Endothelial cell of umbilical vein (primary cell): ENCODE results near the gene ANKFN1. TPM values are rescaled to one million over a fixed set of nuclear protein-coding genes. Genes with fewer than 3 reads are reported as not detected.

ENCODE experiments used
- BruUV-seq: library from RNA; stranded (reverse); fragments of 400-500 nt; replicated peaks from 2 replicates; lab custom pipeline; 2021; lab: Mats Ljungman, UMichigan
- CTCF ChIA-PET: fragments of 300-600, 350-600 bp; sonication (Branson Sonifier 250); formaldehyde crosslinking; loops from one replicate; lab custom pipeline; 2021; ENCODE audit warnings: antibody characterized with exemption, inconsistent platforms; lab: Charles Lee
- POLR2A ChIA-PET: fragments of 300-600, 350-600 bp; sonication (Branson Sonifier 250); formaldehyde crosslinking; loops from one replicate; lab custom pipeline; 2021; ENCODE audit warnings: antibody characterized with exemption, inconsistent platforms; lab: Charles Lee
- DNase-seq: peaks from one replicate; pipeline ENCODE4 v3.0.0-alpha.2; 2011; ENCODE audit warnings: low read depth, low spot score
- FAIRE-seq: peaks from 2 replicates; lab custom pipeline; 2011; peaks lifted over from hg19 to GRCh38; lab: Jason Lieb, UNC
- H2AFZ ChIP-seq: 2 replicates; pipeline ENCODE4 v1.6.0; 2012; ENCODE audit warnings: low read depth, low read length, control low read depth, inconsistent platforms
- H3K27ac ChIP-seq: 2 replicates; pipeline ENCODE4 v1.5.1; 2011; ENCODE audit warnings: low read depth, mild to moderate bottlenecking, control low read depth, low read length, moderate library complexity; ENCODE audit not compliant: insufficient read depth
- H3K27me3 ChIP-seq, 2 experiments: 2 replicates each; pipeline versions ENCODE4 v1.6.0 to v1.6.1; 2011; ENCODE audit warnings: low read length in 2 of 2, mixed read lengths in 1 of 2; ENCODE audit not compliant: control insufficient read depth in 2 of 2, insufficient read depth in 2 of 2
- H3K36me3 ChIP-seq, 2 experiments: 2 replicates in 1 of 2; 3 replicates in 1 of 2; pipeline ENCODE4 v1.5.1; 2011; ENCODE audit warnings: low read length in 2 of 2, mild to moderate bottlenecking in 1 of 2, moderate library complexity in 1 of 2; ENCODE audit not compliant: control insufficient read depth in 2 of 2, insufficient read depth in 2 of 2; ENCODE audit errors: extremely low read depth in 1 of 2
- H3K4me1 ChIP-seq: 3 replicates; pipeline ENCODE4 v1.5.1; 2011; ENCODE audit warnings: mild to moderate bottlenecking, low read length; ENCODE audit not compliant: control insufficient read depth, insufficient read depth; ENCODE audit errors: extremely low read depth
- H3K4me2 ChIP-seq: 2 replicates; pipeline ENCODE4 v1.6.1; 2011; ENCODE audit warnings: low read length, control low read depth, mixed read lengths; ENCODE audit not compliant: insufficient read depth
- H3K4me3 ChIP-seq, 3 experiments: fragments of 200-600 bp in 1 of 3; sonication (generic), shearing (Covaris generic) in 1 of 3; replicated peaks in 1 of 3; 2 replicates each; pipeline ENCODE4 v1.5.1; 2011 to 2016; ENCODE audit warnings: control low read depth in 3 of 3, low read length in 3 of 3, mild to moderate bottlenecking in 2 of 3, inconsistent platforms in 1 of 3, low read depth in 1 of 3, moderate library complexity in 1 of 3; ENCODE audit not compliant: insufficient read depth in 1 of 3
- H3K79me2 ChIP-seq: 2 replicates; pipeline ENCODE4 v1.6.0; 2012; ENCODE audit warnings: low read length, inconsistent platforms; ENCODE audit not compliant: control insufficient read depth, insufficient read depth
- H3K9ac ChIP-seq: replicated peaks from 2 replicates; pipeline ENCODE3; 2011; ENCODE audit warnings: low read length, control low read depth; ENCODE audit not compliant: insufficient read depth; ENCODE audit errors: extremely low read depth
- H3K9me1 ChIP-seq: replicated peaks from 3 replicates; pipeline ENCODE4 v1.6.0; 2011; ENCODE audit warnings: mild to moderate bottlenecking, low read length; ENCODE audit not compliant: control insufficient read depth, insufficient read depth; ENCODE audit errors: extremely low read depth
- H3K9me3 ChIP-seq: replicated peaks from 2 replicates; pipeline ENCODE4 v1.5.1; 2012; ENCODE audit warnings: low read length, inconsistent platforms; ENCODE audit not compliant: control insufficient read depth, insufficient read depth
- H4K20me1 ChIP-seq: replicated peaks from 2 replicates; pipeline ENCODE3; 2011; ENCODE audit warnings: mild to moderate bottlenecking, low read length; ENCODE audit not compliant: control insufficient read depth, insufficient read depth; ENCODE audit errors: extremely low read depth
- EZH2 ChIP-seq: IDR thresholded peaks from 2 replicates; pipeline ENCODE4 v1.6.1; 2012; ENCODE audit warnings: borderline replicate concordance, low read depth, mild to moderate bottlenecking, moderate library complexity, low read length, inconsistent platforms; ENCODE audit not compliant: severe bottlenecking
- FOS ChIP-seq: IDR thresholded peaks from 2 replicates; pipeline ENCODE4 v1.6.1; 2011; ENCODE audit warnings: mild to moderate bottlenecking, low read length, moderate library complexity, borderline replicate concordance; ENCODE audit not compliant: insufficient read depth
- GATA2 ChIP-seq: IDR thresholded peaks from 2 replicates; pipeline ENCODE4 v1.7.0; 2011; ENCODE audit warnings: low read depth, mild to moderate bottlenecking, moderate library complexity, mixed read lengths, low read length; ENCODE audit not compliant: insufficient read length, insufficient read depth
- JUN ChIP-seq: IDR thresholded peaks from 2 replicates; pipeline ENCODE4 v1.6.1; 2011; ENCODE audit warnings: borderline replicate concordance, low read depth; ENCODE audit not compliant: insufficient read length, insufficient read depth
- MYC ChIP-seq: IDR thresholded peaks from one replicate; pipeline ENCODE4 v1.6.1; 2011; ENCODE audit warnings: mild to moderate bottlenecking, low read depth, low read length
- POLR2A ChIP-seq: IDR thresholded peaks from 2 replicates; pipeline ENCODE4 v1.6.1; 2012; ENCODE audit warnings: low read depth, mild to moderate bottlenecking, control low read depth, low read length
- POLR2AphosphoS5 ChIP-seq: IDR thresholded peaks from 2 replicates; pipeline ENCODE4 v1.6.1; 2012; ENCODE audit warnings: low read depth, mild to moderate bottlenecking, control low read depth, low read length, moderate library complexity; ENCODE audit not compliant: insufficient read depth
- dilution Hi-C: fragments of 300-500 bp; cut with MboI; formaldehyde crosslinking; loops from one replicate; pipeline ENCODE4 v1.15.0; 2019; ENCODE audit warnings: low sequenced_read_pairs; ENCODE audit not compliant: extremely low pct_ligation_motif_present
- intact Hi-C: fragments of 100-400 bp; cut with micrococcal nuclease; formaldehyde crosslinking; loops from one replicate; pipeline ENCODE4 v1.10.0; 2022
- polyA plus RNA-seq, 4 experiments: library from polyadenylated mRNA; depleted of rRNA in 3 of 4; stranded (reverse) in 3 of 4; unstranded in 1 of 4; fragments of >200 nt; gene quantifications; 2 replicates each; pipeline versions ENCODE4 v1.2.1 to v1.2.3, GENCODE V29; 2011 to 2012; ENCODE audit warnings: missing spikeins in 1 of 4
- total RNA-seq: library from RNA; stranded (reverse); gene quantifications from 2 replicates; pipeline ENCODE4 v1.2.3, GENCODE V29; 2021
- TF ChIP-seq, protein P1 (sequence below): IDR thresholded peaks from 2 replicates; pipeline ENCODE4 v1.6.1; 2011; ENCODE audit not compliant: insufficient read depth, insufficient read length
- TF ChIP-seq, protein P2 (sequence below), 2 donors: IDR thresholded peaks; 1 replicate in 1 of 2; 2 replicates in 1 of 2; pipeline ENCODE4 v1.5.1; 2011; ENCODE audit warnings: low read length in 2 of 2, mild to moderate bottlenecking in 2 of 2, moderate library complexity in 2 of 2, control low read depth in 1 of 2, inconsistent platforms in 1 of 2, low read depth in 1 of 2; ENCODE audit not compliant: insufficient read depth in 1 of 2; ENCODE audit errors: extremely low read depth in 1 of 2

Gene ANKFN1
- total and polyA plus RNA-seq, 2 donors (not counting 3 experiments of a cell fraction or from before 2014, with no cell fraction given) = 0.15 TPM; not detected in 1

DNA sequence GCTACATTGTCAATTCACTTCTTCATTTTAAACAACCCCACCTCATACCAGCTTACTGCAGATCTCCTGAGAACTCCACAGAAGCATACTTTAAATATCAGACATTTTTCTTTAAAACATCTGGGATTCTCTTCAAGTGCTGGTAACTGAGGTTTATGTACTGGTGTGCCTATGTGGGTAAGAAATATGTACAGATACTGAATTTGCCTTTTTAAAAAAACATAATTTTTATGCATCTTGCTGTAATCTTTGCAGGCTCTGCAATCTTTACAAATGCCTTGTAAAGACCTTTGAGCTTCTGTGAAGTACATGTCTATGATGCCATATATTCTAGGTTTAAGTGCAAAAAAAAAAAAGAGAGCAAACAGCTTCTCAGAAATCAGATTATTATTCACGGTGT is 312.6 kb downstream of the ANKFN1 start:
- no peak for FAIRE-seq
- no peaks in the 10 kb centered on the region for H3K9me3 ChIP-seq
- no peaks in the 10 kb centered on the region for H3K79me2 ChIP-seq
- TF ChIP-seq GATA2 = no peak
- TF ChIP-seq, protein P1, sequence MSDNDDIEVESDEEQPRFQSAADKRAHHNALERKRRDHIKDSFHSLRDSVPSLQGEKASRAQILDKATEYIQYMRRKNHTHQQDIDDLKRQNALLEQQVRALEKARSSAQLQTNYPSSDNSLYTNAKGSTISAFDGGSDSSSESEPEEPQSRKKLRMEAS = no peak
- no peak for TF ChIP-seq FOS
- no peak for TF ChIP-seq POLR2AphosphoS5
- no peak for TF ChIP-seq JUN
- TF ChIP-seq MYC = no peak
- H3K27me3 ChIP-seq = no peaks in the 10 kb centered on the region
- no TSS peak for BruUV-seq
- H3K27ac ChIP-seq = no peak overlapping the region
- DNase-seq = no peak
- ChIA-PET CTCF (no interaction called here), POLR2A (no interaction called here)
- H3K36me3 ChIP-seq = no peaks in the 10 kb centered on the region
- intact Hi-C loops = no loop called here
- dilution Hi-C loops = no loop called here
- H4K20me1 ChIP-seq = no peaks in the 10 kb centered on the region
- no peak overlapping the region for H2AFZ ChIP-seq
- H3K4me2 ChIP-seq = no peak overlapping the region
- H3K9ac ChIP-seq = no peak overlapping the region
- no peaks in the 10 kb centered on the region for H3K9me1 ChIP-seq
- no peak overlapping the region for H3K4me3 ChIP-seq
- no peaks in the 10 kb centered on the region for H3K4me1 ChIP-seq

DNA sequence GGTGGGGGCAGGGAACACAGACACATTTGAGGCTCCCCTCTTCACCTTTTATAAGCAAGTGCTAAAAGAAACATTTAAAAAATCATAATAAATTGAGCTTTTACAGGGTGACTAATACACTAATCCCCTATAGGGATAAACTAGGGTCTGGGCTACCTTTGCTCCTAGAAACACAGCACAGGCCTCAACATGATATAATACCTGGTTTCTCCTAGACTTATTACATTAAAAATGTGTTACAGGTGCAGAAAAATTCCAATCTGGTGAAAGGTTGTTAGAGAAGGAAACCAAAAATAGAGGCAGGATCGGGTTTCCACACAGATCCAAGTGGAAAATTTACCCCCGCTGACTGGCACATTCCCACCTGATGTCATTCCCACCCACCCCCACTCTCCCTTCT is 315.6 kb downstream of the ANKFN1 start:
- no peaks in the 10 kb centered on the region for H3K79me2 ChIP-seq
- no peak overlapping the region for H3K9ac ChIP-seq
- no peak overlapping the region for H3K4me2 ChIP-seq
- DNase-seq (no peak), FAIRE-seq (no peak)
- dilution Hi-C loops = no loop called here
- H3K27me3 ChIP-seq = no peaks in the 10 kb centered on the region
- H3K36me3 ChIP-seq = no peaks in the 10 kb centered on the region
- no peaks in the 10 kb centered on the region for H3K9me1 ChIP-seq
- CTCF ChIA-PET = interaction anchor here (1.4 kb wide), 1 partner anchor 11 kb away, joined by 4 read pairs; no protein-coding TSS in a partner anchor
- intact Hi-C loops = no loop called here
- H2AFZ ChIP-seq = no peak overlapping the region
- TF ChIP-seq MYC (no peak), POLR2A (no peak), POLR2AphosphoS5 (no peak), FOS (no peak), JUN (no peak), GATA2 (no peak), EZH2 (no peak)
- TF ChIP-seq, protein P2, sequence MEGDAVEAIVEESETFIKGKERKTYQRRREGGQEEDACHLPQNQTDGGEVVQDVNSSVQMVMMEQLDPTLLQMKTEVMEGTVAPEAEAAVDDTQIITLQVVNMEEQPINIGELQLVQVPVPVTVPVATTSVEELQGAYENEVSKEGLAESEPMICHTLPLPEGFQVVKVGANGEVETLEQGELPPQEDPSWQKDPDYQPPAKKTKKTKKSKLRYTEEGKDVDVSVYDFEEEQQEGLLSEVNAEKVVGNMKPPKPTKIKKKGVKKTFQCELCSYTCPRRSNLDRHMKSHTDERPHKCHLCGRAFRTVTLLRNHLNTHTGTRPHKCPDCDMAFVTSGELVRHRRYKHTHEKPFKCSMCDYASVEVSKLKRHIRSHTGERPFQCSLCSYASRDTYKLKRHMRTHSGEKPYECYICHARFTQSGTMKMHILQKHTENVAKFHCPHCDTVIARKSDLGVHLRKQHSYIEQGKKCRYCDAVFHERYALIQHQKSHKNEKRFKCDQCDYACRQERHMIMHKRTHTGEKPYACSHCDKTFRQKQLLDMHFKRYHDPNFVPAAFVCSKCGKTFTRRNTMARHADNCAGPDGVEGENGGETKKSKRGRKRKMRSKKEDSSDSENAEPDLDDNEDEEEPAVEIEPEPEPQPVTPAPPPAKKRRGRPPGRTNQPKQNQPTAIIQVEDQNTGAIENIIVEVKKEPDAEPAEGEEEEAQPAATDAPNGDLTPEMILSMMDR (IDR thresholded peaks at IDR 0.05; ENCODE audit: extremely low read depth in 1 of 2, insufficient read depth in 1 of 2, low read depth in 1 of 2, low read length in 2 of 2) = no peak
- TF ChIP-seq, protein P1 = no peak
- H3K4me1 ChIP-seq = no peaks in the 10 kb centered on the region
- no peak overlapping the region for H3K27ac ChIP-seq
- BruUV-seq = no TSS peak
- H3K9me3 ChIP-seq = no peaks in the 10 kb centered on the region
- POLR2A ChIA-PET = no interaction called here
- no peak overlapping the region for H3K4me3 ChIP-seq
- H4K20me1 ChIP-seq = no peaks in the 10 kb centered on the region
